DOHH2 (cell line): Measurements from ENCODE around the gene LRP2BP.
A peak's percentile ranks its signal among the peaks of the same experiment; 100 is the strongest.

Source experiments
- H3F3A ChIP-seq: fragments of 200-600 bp; sonication (generic), shearing (Covaris generic); 2 replicates; pipeline ENCODE4 v1.6.0; 2016; ENCODE audit warnings: antibody characterized with exemption, mild to moderate bottlenecking; ENCODE audit not compliant: control insufficient read depth, insufficient read depth
- H3K27ac ChIP-seq: fragments of 200-600 bp; sonication (generic); 2 replicates; pipeline ENCODE4 v1.5.1; 2014; ENCODE audit warnings: low read depth, mild to moderate bottlenecking, low read length, moderate library complexity
- H3K27me3 ChIP-seq: fragments of 200-600 bp; sonication (generic); 2 replicates; pipeline ENCODE4 v1.6.1; 2014; ENCODE audit warnings: mild to moderate bottlenecking, low read length, mixed read lengths; ENCODE audit not compliant: control insufficient read depth
- H3K36me3 ChIP-seq: fragments of 200-600 bp; sonication (generic); 2 replicates; pipeline ENCODE4 v1.6.1; 2014; ENCODE audit warnings: mild to moderate bottlenecking, low read length, moderate library complexity, mixed read lengths; ENCODE audit not compliant: control insufficient read depth
- H3K4me1 ChIP-seq: fragments of 200-600 bp; sonication (generic); 2 replicates; pipeline ENCODE4 v1.6.1; 2014; ENCODE audit warnings: mild to moderate bottlenecking, low read length, mixed read lengths; ENCODE audit not compliant: control insufficient read depth
- H3K4me2 ChIP-seq: fragments of 200-600 bp; sonication (generic); 2 replicates; pipeline ENCODE4 v1.6.0; 2014; ENCODE audit warnings: mild to moderate bottlenecking, low read length, moderate library complexity
- H3K4me3 ChIP-seq: fragments of 200-600 bp; sonication (generic); 2 replicates; pipeline ENCODE4 v1.5.1; 2014; ENCODE audit warnings: mild to moderate bottlenecking, low read length, mixed read lengths
- H3K79me2 ChIP-seq: fragments of 200-600 bp; sonication (generic); 2 replicates; pipeline ENCODE4 v1.6.1; 2014; ENCODE audit warnings: mild to moderate bottlenecking, low read length, mixed read lengths; ENCODE audit not compliant: control insufficient read depth
- H3K9me2 ChIP-seq: fragments of 200-600 bp; sonication (generic); replicated peaks from 2 replicates; pipeline ENCODE4 v1.6.1; 2014; ENCODE audit warnings: mild to moderate bottlenecking, low read length, mixed read lengths; ENCODE audit not compliant: control insufficient read depth
- H3K9me3 ChIP-seq: fragments of 200-600 bp; sonication (generic); 2 replicates; pipeline ENCODE4 v1.6.1; 2014; ENCODE audit warnings: antibody characterized with exemption, low read length, mixed read lengths; ENCODE audit not compliant: control insufficient read depth, insufficient read depth
- H4K20me1 ChIP-seq: fragments of 200-600 bp; sonication (generic); 2 replicates; pipeline ENCODE4 v1.6.0; 2014; ENCODE audit warnings: low read depth, mild to moderate bottlenecking, antibody characterized with exemption, low read length, moderate library complexity; ENCODE audit not compliant: control insufficient read depth, insufficient read depth
- CTCF ChIP-seq: fragments of 200-600 bp; sonication (generic); IDR thresholded peaks from one replicate; pipeline ENCODE4 v1.5.1; 2014; ENCODE audit warnings: antibody characterized with exemption, mild to moderate bottlenecking, low read depth, low read length; ENCODE audit not compliant: poor library complexity, severe bottlenecking
- EZH2phosphoT487 ChIP-seq: fragments of 200-600 bp; sonication (generic); IDR thresholded peaks from 2 replicates; pipeline ENCODE4 v1.6.1; 2017; ENCODE audit warnings: borderline replicate concordance, mild to moderate bottlenecking, antibody characterized with exemption, low read length, moderate library complexity, mixed read lengths

The LRP2BP gene

GRCh38 chr4:185395238-185395955 lies at the start of gene LRP2BP:
Gene LRP2BP, minus strand, starts transcription at chr4:185395924. Its CDS starts 17,738 bp downstream, at chr4:185378186.
- Histone ChIP-seq H3K27ac (peak within 1 kb of the TSS; percentile 67), H3K4me2 (peak within 1 kb of the TSS; percentile 78), H3K36me3 (peaks cover 32% of the 10 kb centered on the region), H3K79me2 (peaks cover 19% of the 10 kb centered on the region), H3K27me3 (no peaks in the 10 kb centered on the region), H3K4me3 (peak within 1 kb of the TSS; percentile 78), H3F3A (peaks cover 15% of the 10 kb centered on the region), H3K4me1 (peaks cover 51% of the 10 kb centered on the region), H3K9me3 (no peaks in the 10 kb centered on the region), H3K9me2 (no peaks in the 10 kb centered on the region), H4K20me1 (no peaks in the 10 kb centered on the region)
- no peak for TF ChIP-seq CTCF
- no peak for TF ChIP-seq EZH2phosphoT487

GRCh38 chr4:185445209-185445608 lies 49.5 kb upstream of the LRP2BP start:
- TF ChIP-seq EZH2phosphoT487 (no peak), CTCF (no peak)
- Histone ChIP-seq H3K4me3 (no peak overlapping the region), H3K27ac (no peak overlapping the region), H3K79me2 (no peaks in the 10 kb centered on the region), H3K4me2 (no peak overlapping the region), H3K27me3 (no peaks in the 10 kb centered on the region), H3K9me2 (no peaks in the 10 kb centered on the region), H4K20me1 (no peaks in the 10 kb centered on the region), H3K4me1 (no peaks in the 10 kb centered on the region), H3K9me3 (no peaks in the 10 kb centered on the region), H3K36me3 (no peaks in the 10 kb centered on the region), H3F3A (no peaks in the 10 kb centered on the region)

- H3K4me3 ChIP-seq = no peak overlapping the region
- H3F3A ChIP-seq = no peaks in the 10 kb centered on the region
- no peaks in the 10 kb centered on the region for H4K20me1 ChIP-seq
- TF ChIP-seq CTCF (no peak), EZH2phosphoT487 (no peak)
- H3K9me3 ChIP-seq = no peaks in the 10 kb centered on the region
- H3K27me3 ChIP-seq = peaks cover 12% of the 10 kb centered on the region
- no peak overlapping the region for H3K27ac ChIP-seq
- H3K9me2 ChIP-seq = no peaks in the 10 kb centered on the region
- H3K79me2 ChIP-seq = no peaks in the 10 kb centered on the region
- H3K4me1 ChIP-seq = no peaks in the 10 kb centered on the region
- H3K4me2 ChIP-seq = no peak overlapping the region
- no peaks in the 10 kb centered on the region for H3K36me3 ChIP-seq
Observed at GRCh38 chr4:185441479-185441878, 45.8 kb upstream of the LRP2BP start.

DNA sequence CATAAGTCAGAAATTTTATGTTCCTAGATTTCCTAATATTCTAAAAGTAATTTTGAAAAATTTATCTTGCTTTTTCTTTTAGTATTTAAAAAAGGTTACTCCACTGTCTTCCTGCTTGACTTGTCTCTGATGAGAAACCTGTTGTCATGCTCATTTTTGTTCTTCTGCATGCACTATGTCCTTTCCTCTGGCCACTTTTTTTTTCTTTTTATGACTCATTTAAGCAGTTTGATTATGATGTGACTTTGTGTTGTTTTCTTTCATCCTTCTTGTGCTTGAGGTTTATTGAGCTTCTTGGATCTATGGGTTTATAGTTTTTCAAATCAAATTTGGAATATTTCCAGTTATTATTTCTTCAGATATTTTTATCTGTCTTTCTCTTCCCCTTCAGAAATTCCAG lies 42.1 kb upstream of the LRP2BP start:
- Histone ChIP-seq H3K9me2 (no peaks in the 10 kb centered on the region), H3K79me2 (no peaks in the 10 kb centered on the region), H3K9me3 (no peaks in the 10 kb centered on the region), H3K4me3 (no peak overlapping the region), H3K27me3 (peaks cover 12% of the 10 kb centered on the region), H3K27ac (no peak overlapping the region), H3K4me2 (no peak overlapping the region), H3F3A (no peaks in the 10 kb centered on the region), H3K36me3 (no peaks in the 10 kb centered on the region), H3K4me1 (no peaks in the 10 kb centered on the region), H4K20me1 (no peaks in the 10 kb centered on the region)
- TF ChIP-seq CTCF = no peak
- TF ChIP-seq EZH2phosphoT487 = no peak
